HCT116 (cell line): ENCODE measurements around the gene HBP1.

Experiments
- EGR1 ChIP-seq: IDR thresholded peaks from 2 replicates; pipeline ENCODE4 v1.6.1; 2012; ENCODE audit warnings: low read depth
- EZH2 ChIP-seq: fragments of 200-600 bp; sonication (generic); IDR thresholded peaks from 2 replicates; pipeline ENCODE4 v1.6.1; 2017; ENCODE audit warnings: antibody characterized with exemption, mixed run types
- EZH2phosphoT487 ChIP-seq: fragments of 200-600 bp; IDR thresholded peaks from 2 replicates; pipeline ENCODE4 v1.6.1; 2018; ENCODE audit warnings: antibody characterized with exemption, borderline replicate concordance
- POLR2A ChIP-seq: IDR thresholded peaks from 2 replicates; pipeline ENCODE4 v1.7.0; 2011; ENCODE audit warnings: borderline replicate concordance; ENCODE audit not compliant: insufficient read depth, insufficient read length; ENCODE audit errors: extremely low read depth
- POLR2AphosphoS5 ChIP-seq: IDR thresholded peaks from 2 replicates; pipeline ENCODE4 v1.6.1; 2011; ENCODE audit warnings: mild to moderate bottlenecking, low read depth, low read length, moderate library complexity
- SIN3A ChIP-seq: IDR thresholded peaks from 2 replicates; pipeline ENCODE4 v1.6.1; 2012; ENCODE audit warnings: low read depth
- SP1 ChIP-seq: IDR thresholded peaks from 2 replicates; pipeline ENCODE4 v1.6.1; 2012; ENCODE audit warnings: low read depth
- SRF ChIP-seq: IDR thresholded peaks from 2 replicates; pipeline ENCODE4 v1.6.1; 2012; ENCODE audit warnings: low read depth
- YY1 ChIP-seq: IDR thresholded peaks from 2 replicates; pipeline ENCODE4 v1.6.1; 2011; ENCODE audit warnings: low read length, low read depth, moderate library complexity, mild to moderate bottlenecking; ENCODE audit not compliant: insufficient replicate concordance; ENCODE audit errors: extremely low read depth
- ZNF274 ChIP-seq: fragments of 200-500 bp; sonication (Bioruptor generic); IDR thresholded peaks from 2 replicates; pipeline ENCODE4 v1.6.1; 2014; ENCODE audit warnings: mild to moderate bottlenecking, low read depth, low read length, inconsistent platforms
- TF ChIP-seq, protein P1 (sequence below), 3 experiments: fragments of 200-600 bp in 1 of 3; sonication (generic) in 1 of 3; IDR thresholded peaks in 2 of 3; conservative IDR thresholded peaks in 1 of 3; 2 replicates each; pipeline ENCODE4 v1.5.1; 2012 to 2017; ENCODE audit warnings: low read depth in 2 of 3, low read length in 2 of 3, antibody characterized with exemption in 1 of 3, borderline replicate concordance in 1 of 3, control low read depth in 1 of 3, mild to moderate bottlenecking in 1 of 3, mixed read lengths in 1 of 3, mixed run types in 1 of 3, moderate library complexity in 1 of 3; ENCODE audit not compliant: insufficient read depth in 1 of 3
- TF ChIP-seq, protein P2 (sequence below): IDR thresholded peaks from 2 replicates; pipeline ENCODE4 v1.6.1; 2012; ENCODE audit warnings: low read depth
- TF ChIP-seq, protein P3 (sequence below): IDR thresholded peaks from 2 replicates; pipeline ENCODE4 v1.6.1; 2012
- TF ChIP-seq, protein P4 (sequence below): IDR thresholded peaks from 2 replicates; pipeline ENCODE4 v1.6.1; 2012

DNA sequence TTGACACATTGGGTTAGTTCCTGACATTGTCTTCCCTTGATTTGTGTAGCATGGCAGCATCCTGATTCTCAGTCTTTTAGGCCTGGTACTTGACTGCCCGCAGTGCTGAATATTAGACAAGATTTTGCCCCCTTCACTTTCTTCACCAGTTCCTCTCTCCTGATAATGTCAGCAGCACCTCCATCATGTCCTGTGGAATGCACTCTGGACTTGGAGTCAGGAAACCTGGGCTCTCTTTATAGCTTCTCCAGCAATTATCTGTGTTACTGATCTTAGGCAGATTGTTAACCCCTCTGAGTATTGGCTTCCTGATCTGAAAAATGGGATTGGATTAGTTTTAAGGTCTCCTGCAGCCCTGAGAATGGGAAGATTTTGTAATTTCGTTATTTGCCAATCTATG, 19.0 kb downstream of the HBP1 start:
- TF ChIP-seq, protein P1, sequence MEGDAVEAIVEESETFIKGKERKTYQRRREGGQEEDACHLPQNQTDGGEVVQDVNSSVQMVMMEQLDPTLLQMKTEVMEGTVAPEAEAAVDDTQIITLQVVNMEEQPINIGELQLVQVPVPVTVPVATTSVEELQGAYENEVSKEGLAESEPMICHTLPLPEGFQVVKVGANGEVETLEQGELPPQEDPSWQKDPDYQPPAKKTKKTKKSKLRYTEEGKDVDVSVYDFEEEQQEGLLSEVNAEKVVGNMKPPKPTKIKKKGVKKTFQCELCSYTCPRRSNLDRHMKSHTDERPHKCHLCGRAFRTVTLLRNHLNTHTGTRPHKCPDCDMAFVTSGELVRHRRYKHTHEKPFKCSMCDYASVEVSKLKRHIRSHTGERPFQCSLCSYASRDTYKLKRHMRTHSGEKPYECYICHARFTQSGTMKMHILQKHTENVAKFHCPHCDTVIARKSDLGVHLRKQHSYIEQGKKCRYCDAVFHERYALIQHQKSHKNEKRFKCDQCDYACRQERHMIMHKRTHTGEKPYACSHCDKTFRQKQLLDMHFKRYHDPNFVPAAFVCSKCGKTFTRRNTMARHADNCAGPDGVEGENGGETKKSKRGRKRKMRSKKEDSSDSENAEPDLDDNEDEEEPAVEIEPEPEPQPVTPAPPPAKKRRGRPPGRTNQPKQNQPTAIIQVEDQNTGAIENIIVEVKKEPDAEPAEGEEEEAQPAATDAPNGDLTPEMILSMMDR (IDR thresholded peaks at IDR 0.05 in 2 of 3, conservative IDR thresholded peaks at IDR 0.05 in 1 of 3; ENCODE audit: borderline replicate concordance in 1 of 3, insufficient read depth in 1 of 3, low read depth in 2 of 3, low read length in 2 of 3) = no peak
- TF ChIP-seq, protein P2, sequence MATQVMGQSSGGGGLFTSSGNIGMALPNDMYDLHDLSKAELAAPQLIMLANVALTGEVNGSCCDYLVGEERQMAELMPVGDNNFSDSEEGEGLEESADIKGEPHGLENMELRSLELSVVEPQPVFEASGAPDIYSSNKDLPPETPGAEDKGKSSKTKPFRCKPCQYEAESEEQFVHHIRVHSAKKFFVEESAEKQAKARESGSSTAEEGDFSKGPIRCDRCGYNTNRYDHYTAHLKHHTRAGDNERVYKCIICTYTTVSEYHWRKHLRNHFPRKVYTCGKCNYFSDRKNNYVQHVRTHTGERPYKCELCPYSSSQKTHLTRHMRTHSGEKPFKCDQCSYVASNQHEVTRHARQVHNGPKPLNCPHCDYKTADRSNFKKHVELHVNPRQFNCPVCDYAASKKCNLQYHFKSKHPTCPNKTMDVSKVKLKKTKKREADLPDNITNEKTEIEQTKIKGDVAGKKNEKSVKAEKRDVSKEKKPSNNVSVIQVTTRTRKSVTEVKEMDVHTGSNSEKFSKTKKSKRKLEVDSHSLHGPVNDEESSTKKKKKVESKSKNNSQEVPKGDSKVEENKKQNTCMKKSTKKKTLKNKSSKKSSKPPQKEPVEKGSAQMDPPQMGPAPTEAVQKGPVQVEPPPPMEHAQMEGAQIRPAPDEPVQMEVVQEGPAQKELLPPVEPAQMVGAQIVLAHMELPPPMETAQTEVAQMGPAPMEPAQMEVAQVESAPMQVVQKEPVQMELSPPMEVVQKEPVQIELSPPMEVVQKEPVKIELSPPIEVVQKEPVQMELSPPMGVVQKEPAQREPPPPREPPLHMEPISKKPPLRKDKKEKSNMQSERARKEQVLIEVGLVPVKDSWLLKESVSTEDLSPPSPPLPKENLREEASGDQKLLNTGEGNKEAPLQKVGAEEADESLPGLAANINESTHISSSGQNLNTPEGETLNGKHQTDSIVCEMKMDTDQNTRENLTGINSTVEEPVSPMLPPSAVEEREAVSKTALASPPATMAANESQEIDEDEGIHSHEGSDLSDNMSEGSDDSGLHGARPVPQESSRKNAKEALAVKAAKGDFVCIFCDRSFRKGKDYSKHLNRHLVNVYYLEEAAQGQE = no peak
- no peak for TF ChIP-seq POLR2A
- TF ChIP-seq SRF = no peak
- TF ChIP-seq ZNF274 = no peak
- no peak for TF ChIP-seq EGR1
- TF ChIP-seq SIN3A = no peak
- TF ChIP-seq EZH2 = no peak
- TF ChIP-seq SP1 = no peak
- no peak for TF ChIP-seq POLR2AphosphoS5
- no peak for TF ChIP-seq YY1
- TF ChIP-seq, protein P3, sequence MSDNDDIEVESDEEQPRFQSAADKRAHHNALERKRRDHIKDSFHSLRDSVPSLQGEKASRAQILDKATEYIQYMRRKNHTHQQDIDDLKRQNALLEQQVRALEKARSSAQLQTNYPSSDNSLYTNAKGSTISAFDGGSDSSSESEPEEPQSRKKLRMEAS = no peak
- TF ChIP-seq EZH2phosphoT487 = no peak
- TF ChIP-seq, protein P4, sequence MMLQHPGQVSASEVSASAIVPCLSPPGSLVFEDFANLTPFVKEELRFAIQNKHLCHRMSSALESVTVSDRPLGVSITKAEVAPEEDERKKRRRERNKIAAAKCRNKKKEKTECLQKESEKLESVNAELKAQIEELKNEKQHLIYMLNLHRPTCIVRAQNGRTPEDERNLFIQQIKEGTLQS = no peak
